DMS79 (cell line): Measurements from ENCODE around the gene ISCU.
A peak's percentile ranks its signal among the peaks of the same experiment; 100 is the strongest.

Experiments
- DNase-seq: peaks from one replicate; lab custom pipeline; 2025; lab: John Stamatoyannopoulos, UW

Gene ISCU

DNA sequence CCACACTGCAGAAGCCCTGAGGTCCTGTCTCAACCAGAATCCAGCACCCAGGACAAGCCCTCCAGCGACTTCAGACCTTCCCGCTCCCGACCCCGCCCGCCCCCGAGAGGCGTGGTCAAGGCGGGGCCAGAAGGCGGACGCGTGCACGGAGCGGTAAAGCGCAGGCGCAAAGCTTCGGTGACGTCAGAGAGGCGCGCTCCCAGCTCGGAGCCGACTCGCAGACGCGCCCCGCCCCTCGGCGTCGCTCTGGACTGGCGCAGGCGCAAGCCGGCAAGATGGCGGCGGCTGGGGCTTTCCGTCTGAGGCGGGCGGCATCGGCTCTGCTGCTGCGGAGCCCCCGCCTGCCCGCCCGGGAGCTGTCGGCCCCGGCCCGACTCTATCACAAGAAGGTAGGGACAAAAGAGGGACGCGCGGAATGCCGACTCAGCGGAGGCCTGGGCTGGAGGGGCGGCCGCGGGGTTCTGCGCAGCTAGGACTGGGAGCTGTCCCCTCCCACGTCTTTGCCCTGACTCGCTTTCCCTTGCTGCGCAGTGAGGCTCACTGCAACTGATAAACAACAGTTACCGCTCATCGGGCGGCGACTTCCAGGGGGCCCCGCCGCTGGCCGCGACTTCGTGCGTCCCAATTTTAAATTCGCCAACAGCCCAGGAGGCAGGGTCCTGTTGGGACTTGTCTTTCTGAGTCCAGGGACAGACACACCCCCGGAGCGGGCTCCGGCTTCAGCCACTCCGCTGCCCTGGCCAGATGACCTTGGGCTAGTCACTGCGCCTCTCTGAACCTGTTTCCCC is at the start of gene ISCU:
ISCU (plus strand) TSS at position 249 of the 788 bp plus-strand sequence; CDS start at position 276, 27 bp downstream.
- DNase-seq = peak; percentile 88

DNA sequence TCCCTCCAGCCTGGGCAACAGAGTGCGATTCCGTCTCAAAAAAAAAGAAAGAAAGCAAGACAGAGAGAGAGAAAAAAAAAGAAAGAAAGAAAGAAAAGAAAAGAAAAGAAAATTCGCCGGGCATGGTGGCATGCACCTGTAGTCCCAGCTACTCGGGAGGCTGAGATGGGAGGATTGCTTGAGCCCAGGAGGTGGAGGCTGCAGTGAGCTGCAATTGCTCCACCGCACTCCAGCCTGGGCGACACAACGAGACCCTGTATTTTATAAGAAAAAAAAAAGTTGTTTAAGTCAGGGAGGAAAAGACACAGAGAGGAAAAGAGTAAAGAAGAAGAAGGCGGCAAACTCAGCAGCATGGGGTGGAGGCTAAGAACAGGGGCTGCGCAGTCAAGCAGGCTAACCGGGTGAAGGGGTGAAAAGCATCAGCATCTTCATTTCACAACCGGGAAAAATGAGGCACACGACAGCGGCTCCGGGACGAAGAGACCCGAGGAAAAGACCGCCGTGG is 47.9 kb upstream of the ISCU start:
- DNase-seq = no peak

DNA sequence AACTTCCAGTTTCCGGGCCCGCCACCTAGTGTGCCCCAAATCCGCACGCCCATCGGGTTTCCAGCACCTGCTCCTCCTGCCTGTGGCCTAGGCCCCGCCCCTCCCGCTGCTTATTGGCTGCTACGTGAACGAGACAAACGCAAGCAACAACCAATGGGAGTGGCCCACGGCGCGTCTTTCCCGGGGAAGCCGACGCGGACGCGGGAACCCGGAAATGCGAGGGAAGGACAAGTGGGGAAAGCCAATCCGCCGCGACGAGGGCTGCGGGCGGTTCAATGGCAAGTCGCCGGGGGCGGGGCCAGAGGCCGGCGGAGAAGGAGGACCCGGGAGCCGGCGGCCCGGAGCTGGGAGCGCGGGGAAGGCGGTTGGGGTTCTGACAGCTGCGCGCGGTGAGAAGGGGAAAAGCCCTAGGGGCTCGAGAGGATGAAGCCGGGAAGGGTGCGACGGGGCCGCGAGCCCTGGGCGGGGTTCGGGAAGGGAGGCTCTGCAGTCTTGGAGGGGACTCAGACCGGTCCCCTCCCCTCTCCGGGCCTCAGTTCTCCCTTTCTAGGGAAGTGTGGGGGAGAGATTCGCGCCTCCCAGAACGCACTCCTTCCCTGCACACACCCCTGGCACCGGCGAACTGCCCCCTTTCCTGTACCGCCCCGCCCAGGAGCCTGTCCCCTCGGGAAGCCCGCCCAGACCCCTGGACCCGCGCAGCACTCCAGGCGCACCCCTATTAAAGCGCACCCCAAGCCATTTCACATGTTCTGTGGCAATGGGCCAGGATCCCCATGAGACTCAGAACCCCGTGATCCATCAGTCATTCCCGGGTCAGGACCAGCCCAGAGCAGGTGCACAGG is 47.2 kb upstream of the ISCU start, which contains the start of gene FICD:
FICD (plus strand) TSS at position 305 of the 842 bp plus-strand sequence. CDS start 1,696 bp downstream, outside the sequence.
- peak; percentile 99 for DNase-seq

DNA sequence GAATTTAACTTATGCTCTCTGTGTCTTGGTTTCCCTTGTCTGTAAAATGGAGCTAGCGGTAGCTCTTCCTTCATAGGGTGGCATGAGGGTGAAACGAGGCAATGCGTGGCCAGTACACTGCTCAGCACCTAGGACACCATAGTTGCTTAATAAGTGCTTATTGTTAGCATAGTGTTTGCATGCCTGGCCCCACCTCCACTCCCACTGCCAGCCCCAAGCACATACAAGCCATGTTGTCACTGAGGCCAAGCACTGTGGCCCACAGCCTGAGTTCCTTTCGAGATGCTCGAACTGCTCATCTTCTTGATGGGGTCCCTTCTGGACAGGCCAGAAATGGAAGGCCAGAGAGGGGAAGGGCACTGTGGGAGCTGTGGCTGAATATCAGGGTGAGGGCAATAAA is 46.5 kb upstream of the ISCU start:
- no peak for DNase-seq

DNA sequence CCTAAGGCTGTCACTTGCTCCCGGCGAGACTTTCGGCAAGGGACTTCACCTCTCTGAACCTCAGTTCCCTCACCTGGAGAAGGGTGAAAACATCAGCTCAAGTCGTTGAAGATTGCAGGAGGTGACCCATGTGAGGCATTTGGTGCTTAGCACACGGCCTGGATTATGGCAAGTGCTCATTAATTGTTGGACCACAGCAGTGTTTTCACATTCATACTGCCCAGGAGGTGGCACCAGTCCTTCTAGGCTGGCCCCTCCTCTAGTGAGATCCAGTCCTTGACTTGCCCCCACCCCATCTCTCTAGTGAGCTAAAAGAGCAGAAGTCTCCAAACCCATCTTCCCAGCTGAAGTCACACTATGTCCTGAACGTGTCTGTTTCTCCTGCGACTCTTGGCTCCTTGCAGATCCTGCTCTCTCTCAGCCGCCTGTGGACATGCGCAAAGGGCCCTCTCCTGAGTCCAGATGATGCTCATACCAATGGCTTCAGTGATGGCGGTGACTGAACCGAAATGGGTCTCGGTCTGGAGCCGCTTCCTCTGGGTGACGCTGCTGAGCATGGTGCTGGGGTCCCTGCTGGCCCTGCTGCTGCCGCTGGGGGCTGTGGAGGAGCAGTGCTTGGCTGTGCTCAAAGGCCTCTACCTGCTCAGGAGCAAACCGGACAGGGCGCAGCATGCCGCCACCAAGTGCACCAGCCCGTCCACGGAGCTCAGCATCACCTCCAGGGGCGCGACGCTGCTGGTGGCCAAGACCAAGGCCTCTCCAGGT is 45.7 kb upstream of the ISCU start:
- no peak for DNase-seq

DNA sequence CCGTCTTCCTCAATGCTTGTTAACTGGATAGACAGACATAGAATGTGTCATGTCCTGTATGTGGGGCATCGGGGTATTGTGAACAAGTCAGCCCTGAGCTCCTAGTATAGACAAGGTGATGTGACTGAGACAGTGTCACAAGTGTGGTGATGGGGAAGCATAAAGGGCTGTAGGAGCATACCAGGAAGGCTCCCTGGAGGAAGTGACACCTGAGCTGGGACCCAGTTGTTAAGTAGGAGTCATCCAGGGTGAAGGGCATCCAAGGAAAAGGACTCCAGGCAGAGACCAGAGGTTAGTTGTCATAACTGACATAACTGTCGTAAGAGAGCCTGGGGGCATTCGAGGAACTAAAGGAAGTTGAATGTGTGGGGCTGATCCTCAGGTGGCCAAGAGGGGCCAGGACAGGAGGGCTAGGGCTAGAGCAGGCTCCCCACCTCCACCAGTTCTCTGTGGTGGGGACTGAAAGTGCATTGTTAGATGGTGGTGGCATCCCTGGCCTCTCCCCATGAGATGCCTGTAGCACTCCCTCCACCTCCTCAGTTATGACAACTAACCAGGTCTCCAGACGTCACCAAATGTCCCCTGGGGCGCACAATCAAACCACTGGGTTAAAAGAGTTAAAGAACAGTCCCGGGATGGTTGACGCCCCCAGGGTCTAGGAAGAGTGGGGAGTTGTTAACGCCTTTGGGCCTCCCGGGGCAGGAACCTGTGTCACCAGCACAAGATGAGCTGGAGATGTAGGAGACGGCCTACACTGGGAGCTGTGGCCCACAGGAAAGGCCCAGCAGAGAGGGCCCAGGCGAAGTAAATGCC is 44.9 kb upstream of the ISCU start:
- DNase-seq = no peak

DNA sequence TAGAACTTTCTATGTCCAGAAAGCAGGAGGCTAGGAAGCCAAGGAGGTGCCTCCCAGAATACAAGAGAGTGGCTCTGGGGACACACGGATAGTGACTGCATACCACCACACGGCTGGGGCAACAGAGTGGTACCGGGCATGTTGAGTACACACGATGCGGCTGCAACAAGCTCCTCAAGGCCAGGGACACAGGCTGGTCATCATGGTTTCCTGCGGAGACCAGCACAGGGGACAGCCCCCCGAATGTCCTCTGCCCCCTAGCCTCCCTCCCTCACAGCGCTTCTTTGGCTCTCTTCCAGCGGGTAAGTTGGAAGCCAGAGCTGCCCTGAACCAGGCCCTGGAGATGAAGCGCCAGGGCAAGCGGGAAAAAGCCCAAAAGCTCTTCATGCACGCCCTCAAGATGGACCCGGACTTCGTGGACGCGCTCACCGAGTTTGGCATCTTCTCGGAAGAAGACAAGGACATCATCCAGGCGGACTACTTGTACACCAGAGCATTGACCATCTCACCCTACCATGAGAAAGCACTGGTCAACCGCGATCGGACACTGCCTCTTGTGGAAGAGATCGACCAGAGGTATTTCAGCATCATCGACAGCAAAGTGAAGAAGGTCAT is 44.2 kb upstream of the ISCU start:
- no peak for DNase-seq

DNA sequence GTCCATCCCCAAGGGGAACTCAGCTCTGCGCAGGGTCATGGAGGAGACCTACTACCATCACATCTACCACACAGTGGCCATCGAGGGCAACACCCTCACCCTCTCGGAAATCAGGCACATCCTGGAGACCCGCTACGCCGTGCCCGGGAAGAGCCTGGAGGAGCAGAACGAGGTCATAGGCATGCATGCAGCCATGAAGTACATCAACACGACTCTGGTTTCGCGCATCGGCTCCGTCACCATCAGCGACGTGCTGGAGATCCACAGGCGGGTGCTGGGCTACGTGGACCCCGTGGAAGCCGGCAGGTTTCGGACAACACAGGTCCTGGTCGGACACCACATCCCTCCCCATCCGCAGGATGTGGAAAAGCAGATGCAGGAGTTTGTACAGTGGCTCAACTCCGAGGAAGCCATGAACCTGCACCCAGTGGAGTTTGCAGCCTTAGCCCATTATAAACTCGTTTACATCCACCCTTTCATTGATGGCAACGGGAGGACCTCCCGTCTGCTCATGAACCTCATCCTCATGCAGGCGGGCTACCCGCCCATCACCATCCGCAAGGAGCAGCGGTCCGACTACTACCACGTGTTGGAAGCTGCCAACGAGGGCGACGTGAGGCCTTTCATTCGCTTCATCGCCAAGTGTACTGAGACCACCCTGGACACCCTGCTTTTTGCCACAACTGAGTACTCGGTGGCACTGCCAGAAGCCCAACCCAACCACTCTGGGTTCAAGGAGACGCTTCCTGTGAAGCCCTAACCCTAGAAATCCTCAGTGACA is 43.5 kb upstream of the ISCU start:
- no peak for DNase-seq

DNA sequence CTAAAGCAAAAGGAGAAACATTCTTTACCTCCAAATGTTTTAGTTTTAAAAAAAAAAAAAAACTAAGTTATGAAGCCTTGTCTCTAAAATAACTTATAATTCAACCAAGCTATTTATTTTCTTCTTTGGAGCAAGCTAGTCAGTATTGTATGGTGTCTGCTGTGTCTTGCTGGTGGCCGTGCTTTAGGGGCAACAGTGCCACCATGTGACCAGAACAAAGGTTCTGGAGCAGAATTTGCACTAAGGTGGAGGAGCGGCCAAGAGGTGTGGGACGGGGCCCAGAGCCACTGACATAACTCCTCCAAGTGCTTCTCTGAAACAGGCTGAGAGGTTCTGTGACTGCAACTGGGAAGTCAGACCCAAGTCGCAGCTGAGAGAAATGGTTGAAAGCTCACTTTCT is 42.8 kb upstream of the ISCU start:
- no peak for DNase-seq

DNA sequence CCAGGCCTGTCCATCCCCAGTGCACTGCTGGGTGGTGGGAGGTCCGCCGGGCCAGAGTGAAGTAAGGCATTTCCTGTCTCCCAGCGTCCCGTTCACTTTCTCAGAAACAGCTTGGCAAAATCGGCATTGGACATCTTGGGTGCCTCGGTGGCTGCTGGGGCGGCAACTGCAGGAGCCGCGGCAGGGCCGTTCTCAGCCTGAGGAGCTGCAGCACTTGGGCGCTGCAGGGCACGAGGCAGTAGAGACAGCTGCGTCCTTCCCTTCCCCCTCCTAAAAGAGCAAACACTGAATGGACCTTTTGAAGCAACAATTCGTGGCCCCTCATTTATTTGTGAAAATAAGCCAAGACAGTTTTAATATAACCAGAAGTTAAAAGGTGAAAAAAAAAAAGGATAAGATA is 39.0 kb upstream of the ISCU start:
- DNase-seq = no peak

DNA sequence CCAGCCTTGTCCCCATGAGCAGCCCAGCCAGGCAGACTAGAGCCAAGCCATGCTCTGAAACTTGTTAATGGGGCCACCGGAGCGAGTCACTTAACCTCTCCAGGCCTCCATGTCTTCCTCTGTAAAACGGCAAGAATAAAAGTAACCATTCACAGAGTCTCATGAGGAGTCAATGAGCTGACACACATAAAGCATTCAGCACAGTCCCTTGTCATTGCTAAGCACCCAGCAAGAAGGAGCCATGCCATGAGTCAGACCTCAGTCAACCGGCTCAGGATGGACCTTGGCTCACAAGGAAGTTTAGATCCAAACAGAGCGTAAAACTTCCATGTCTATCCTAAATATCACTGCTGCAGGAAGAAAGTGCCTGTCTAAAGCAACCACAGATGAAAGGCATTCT is 36.7 kb upstream of the ISCU start:
- DNase-seq = no peak

DNA sequence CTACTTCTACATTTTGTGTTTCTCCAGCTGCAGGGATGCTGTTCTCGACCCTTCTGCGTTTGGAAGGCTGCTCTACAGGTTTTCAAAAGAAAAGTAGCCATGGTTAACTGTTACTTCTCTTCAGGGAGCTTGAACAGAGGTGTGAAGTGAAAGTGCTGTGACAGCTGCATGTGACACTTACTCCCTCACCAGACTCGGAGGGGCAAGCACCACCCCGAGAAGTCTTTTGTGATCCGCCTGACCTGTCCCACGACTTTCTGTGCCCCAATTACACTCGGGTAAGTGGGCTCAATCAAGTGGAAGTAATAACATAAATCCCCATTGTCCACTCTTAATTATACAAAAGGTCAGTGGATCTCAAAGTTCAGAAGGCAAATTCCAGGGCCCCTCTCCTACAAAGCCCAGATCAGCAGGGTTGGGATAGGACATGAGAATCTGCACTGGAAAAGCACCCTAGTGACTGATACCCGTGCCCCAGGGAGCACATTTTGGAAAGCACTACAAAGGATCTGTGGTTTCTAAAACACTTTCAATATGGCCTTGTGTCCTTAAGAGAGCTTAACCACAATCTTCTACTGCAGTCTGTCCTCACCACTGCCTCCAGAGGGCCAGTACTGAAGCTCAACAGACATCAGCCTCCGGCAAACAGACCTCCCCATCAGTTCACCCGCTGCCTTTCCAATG is 35.8 kb upstream of the ISCU start:
- no peak for DNase-seq

DNA sequence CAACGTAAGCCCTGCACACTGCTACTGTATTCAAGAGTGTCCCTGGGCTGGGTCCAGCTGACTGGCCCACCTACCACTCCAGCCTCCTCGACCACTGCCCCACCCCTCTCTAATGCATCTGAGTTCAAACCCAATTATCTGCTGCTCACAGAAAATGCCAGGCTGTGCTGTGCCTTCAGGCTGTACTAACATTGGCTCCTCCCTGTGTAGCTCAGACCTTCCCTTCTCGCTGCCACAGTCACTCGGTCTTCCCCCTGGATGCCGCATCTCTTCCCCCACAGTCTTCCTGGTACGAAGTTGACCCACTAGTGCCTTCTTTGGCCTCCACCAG is 35.3 kb upstream of the ISCU start:
- DNase-seq = no peak

DNA sequence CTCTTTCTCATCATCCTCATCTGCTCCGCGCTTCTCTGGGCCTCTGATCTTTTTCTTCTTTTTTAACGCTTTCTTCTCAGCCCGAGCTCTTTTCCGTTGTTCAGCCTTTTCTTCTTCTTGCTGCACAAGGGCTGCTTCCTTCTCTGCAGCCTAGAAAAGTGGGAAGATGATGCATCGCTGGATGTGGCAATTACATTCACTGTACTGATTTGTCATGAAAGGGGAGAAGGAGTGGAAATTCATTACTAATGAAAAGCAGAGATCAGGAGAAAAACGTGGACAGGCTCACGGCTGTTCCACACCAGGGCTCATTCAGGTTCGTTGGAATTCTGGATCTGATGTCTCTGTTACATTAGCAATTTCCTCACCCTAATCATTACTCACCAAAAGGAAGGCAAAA is 32.2 kb upstream of the ISCU start:
- no peak for DNase-seq

DNA sequence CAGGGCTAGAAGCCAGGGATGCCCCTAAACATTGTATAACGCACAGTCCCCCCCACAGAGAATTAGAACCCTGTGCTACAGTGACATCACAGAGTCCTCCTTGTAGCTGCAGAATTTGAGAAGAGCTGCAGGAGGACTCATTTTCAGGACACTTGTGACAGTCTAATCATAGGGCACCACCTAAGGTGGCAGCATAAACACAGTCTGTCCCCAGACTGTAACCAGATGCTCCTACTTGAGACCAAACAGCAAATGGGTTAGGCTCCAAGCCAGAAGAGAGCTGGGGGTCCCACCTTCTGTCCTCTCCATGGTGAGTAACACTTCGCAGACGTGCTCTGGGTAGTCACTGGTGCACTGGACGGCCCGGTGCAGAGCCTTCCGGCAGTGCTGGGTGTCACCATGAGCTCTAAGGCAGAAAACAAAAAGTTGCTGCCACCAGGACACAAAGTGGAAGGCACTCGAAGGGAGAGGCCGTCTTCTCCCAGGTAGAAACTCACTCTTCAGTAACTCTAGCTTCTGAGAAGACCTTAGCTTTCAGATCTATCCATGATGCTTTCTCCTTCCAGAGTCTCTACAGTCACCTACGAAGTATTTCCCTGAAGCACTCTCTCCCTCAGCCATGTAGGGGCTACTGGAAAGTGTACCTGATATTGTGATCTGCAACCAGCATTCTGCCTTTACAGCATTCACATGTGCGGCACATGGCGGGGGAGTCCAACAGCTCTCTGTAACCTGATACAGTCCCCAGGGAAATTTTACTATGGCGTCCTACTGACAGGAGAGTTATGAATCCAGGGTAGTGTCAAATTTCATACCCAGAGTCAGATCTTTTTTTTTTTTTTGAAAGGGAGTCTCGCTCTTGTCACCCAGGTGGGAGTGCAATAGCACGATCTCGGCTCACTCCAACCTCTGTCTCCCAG is 30.2 kb upstream of the ISCU start:
- peak; percentile 33 for DNase-seq

DNA sequence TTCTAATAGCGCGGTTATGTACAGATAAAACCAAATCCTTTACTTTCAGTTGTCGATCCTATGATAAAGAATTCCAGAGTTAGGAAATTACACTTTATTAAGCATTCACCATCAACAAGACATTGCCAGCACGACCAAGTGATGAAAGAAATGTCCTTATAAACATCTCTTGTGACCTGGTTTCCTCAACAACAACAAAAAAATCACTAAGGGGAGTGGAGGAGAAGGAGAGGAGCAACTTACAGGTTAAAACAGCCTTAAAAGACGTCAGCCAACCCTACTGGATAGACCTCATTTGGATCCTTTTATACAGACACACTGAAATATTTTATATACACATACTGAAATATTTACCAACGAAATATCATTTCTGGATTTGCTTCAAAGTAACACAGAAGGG is 24.2 kb upstream of the ISCU start:
- no peak for DNase-seq

DNA sequence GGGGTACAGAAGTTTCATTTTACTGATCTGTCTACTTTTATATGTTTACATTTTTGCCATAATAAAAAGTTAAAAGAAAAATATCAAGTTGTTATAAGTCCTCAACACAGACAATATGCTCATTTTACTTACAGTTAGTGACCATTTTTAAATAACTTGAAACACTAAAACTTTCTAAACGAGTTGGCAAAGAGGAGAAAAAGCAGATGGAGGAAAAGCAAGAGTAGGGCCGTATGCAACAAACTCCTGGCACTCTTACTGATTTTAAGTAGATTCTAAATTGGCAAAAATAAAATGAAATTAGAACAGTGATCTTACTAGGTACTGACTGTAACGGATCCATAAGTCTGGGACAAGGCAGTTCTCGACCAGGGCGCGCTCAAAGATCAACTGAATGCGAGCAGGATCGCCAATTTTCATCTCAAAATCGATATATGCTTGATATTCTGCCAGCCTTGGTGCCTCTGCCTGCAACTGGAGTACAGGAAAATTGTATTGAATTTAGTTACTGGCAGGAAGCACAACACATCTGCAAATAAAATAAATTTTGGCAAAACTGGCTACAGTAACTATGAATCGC is 23.7 kb upstream of the ISCU start:
- DNase-seq = no peak

DNA sequence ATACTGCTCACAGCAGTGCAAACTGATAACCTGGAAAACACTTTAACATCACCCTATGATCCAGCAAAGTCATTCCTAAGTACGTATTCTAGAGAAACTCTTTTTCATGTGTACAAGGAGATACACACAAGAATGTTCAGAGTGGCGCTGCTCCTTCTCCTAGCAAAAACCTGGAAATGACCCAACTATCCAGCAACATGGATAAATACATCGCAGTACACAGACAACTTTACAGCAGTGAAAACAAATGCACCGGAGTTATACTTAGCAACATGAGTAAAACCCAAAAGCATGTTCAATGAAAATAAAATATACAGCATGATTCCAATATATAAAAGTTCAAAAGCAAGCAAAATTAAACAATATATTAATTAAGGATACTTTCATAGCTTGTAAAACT is 20.1 kb upstream of the ISCU start:
- no peak for DNase-seq
